Peyer's patch (tissue), 4 donors: Measurements from ENCODE around the gene RDH16. TPM values are rescaled to one million over a fixed set of nuclear protein-coding genes. Genes with fewer than 3 reads are reported as not detected.
A peak's percentile ranks its signal among the peaks of the same experiment; 100 is the strongest.

ENCODE experiments used
- DNase-seq, 3 donors: peaks; one replicate each; pipeline ENCODE4 v3.0.0-alpha.2; 2017 to 2019
- H3K27ac ChIP-seq, 4 donors: fragments of 200-600 bp; sonication (generic); one replicate each; pipeline ENCODE4 v1.5.1; 2016 to 2019
- H3K27me3 ChIP-seq, 2 donors: fragments of 200-600 bp; sonication (generic); one replicate each; pipeline ENCODE4 v1.5.1; 2019
- H3K36me3 ChIP-seq, 3 donors: fragments of 200-600 bp; sonication (generic); one replicate each; pipeline ENCODE4 v1.5.1; 2016 to 2019
- H3K4me1 ChIP-seq, 4 donors: fragments of 200-600 bp; sonication (generic); one replicate each; pipeline ENCODE4 v1.5.1; 2016 to 2019
- H3K4me3 ChIP-seq, 4 donors: fragments of 200-600 bp; sonication (generic); 1 replicate in 3 of 4; 2 replicates in 1 of 4; pipeline ENCODE4 v1.5.1; 2016 to 2019; ENCODE audit warnings: mild to moderate bottlenecking in 1 of 4
- H3K9me3 ChIP-seq, 4 donors: fragments of 200-600 bp; sonication (generic); one replicate each; pipeline ENCODE4 v1.5.1; 2016 to 2019; ENCODE audit warnings: mild to moderate bottlenecking in 1 of 4
- CTCF ChIP-seq, 6 experiments: fragments of 450-650 bp in 4 of 6; fragments of 200-600 bp in 2 of 6; sonication (generic) in 1 of 6; IDR thresholded peaks; one replicate each; pipeline ENCODE4 v1.5.1; 2017 to 2019; ENCODE audit warnings: antibody characterized with exemption in 6 of 6, mild to moderate bottlenecking in 3 of 6, moderate library complexity in 1 of 6
- POLR2A ChIP-seq, 2 donors: fragments of 450-650 bp; IDR thresholded peaks; one replicate each; pipeline ENCODE4 v1.5.1; 2017; ENCODE audit warnings: antibody characterized with exemption in 2 of 2, mild to moderate bottlenecking in 2 of 2, moderate library complexity in 2 of 2
- total RNA-seq, 4 donors: library from RNA; depleted of rRNA; stranded (reverse); fragments of >200 nt; gene quantifications; one replicate each; pipeline ENCODE4 v1.1.0, GENCODE V29; 2016

The RDH16 gene
- total RNA-seq, 4 donors from 2014 or later = 1.1 to 1.2 TPM; not detected in 2

DNA sequence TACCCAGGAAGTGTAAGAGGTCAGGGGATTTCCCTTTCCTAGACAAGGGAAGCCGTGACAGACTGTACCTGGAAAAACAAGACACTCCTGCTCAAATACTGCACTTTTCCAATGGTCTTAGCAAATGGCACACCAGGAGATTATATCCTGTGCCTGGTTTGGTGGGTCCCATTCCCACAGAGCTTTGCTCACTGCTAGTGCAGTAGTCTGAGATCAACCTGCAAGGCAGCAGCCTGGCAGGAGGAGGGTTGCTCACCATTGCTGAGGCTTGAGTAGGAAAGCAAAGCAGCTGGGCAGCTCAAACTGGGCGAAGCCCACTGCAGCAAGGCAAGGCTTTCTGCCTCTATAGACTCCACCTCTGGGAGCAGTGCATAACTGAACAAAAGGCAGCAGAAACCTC is 1.0 kb upstream of the RDH16 start:
- Histone ChIP-seq H3K4me3 (no peak overlapping the region), H3K9me3 (no peaks in the 10 kb centered on the region), H3K27ac (no peak overlapping the region), H3K36me3 (no peaks in the 10 kb centered on the region), H3K27me3 (no peaks in the 10 kb centered on the region), H3K4me1 (no peaks in the 10 kb centered on the region)
- TF ChIP-seq CTCF (IDR thresholded peaks at IDR 0.05) = no peak
- TF ChIP-seq POLR2A (IDR thresholded peaks at IDR 0.05) = no peak
- DNase-seq = no peak

DNA sequence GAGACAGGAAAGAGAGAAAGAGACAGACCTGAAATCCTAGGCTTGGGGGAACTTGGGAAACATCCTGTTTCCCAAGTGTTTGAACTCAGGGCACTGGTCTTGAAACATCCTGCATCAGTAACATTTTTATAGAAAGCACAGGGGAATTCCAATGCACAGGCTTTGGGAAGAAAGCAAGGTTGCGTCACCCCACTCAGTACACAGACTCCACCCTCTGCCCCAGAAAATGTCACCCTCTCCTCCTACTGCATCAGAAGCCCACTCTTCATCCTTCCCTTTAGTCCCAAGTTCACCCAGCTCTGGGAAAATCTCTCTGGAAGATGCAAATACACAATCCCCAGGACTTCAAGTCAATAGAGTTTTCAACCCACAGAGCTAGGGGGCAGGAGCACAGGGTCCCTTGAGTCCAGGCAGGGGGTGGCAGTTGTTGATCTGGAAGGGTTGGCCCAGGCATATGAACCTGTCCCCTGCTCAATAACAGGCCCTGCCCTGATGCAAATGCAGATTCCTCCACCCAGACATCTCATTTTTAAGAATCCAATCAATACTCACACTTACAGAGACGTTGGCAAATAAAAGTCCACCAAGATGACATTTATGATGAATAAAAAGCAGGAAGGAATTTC is 1.7 kb downstream of the RDH16 start:
- Histone ChIP-seq H3K36me3 (no peaks in the 10 kb centered on the region), H3K27me3 (no peaks in the 10 kb centered on the region), H3K27ac (no peak overlapping the region), H3K4me1 (no peaks in the 10 kb centered on the region), H3K9me3 (no peaks in the 10 kb centered on the region), H3K4me3 (peak overlapping the region in 1 of 4 donors; percentile 8)
- no peak for DNase-seq
- no peak for TF ChIP-seq POLR2A (IDR thresholded peaks at IDR 0.05)
- TF ChIP-seq CTCF (IDR thresholded peaks at IDR 0.05) = no peak

DNA sequence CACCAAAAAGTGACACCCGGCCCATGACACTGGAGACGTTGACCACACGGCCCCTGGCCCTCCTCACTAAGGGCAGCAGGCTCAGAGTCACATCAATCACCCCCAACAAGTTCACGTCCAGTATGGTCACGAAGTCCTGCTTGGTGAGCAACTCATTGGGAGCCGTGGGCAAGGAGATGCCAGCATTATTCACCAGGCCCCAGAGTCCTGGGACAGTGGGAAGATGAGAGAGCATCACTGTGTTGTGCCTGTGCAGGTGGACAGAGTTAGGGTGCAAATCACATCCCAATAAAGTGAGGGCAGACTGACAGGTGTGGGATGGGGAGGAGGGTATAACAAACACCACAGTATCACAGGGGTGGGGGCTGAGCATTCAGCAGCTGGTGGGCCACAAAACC is 2.5 kb downstream of the RDH16 start:
- no peak overlapping the region for H3K4me3 ChIP-seq
- DNase-seq = no peak

GRCh38 chr12:56954057-56954957 is 3.1 kb downstream of the RDH16 start:
- no peaks in the 10 kb centered on the region for H3K27me3 ChIP-seq
- DNase-seq = no peak
- no peak overlapping the region for H3K4me3 ChIP-seq
- H3K9me3 ChIP-seq = no peaks in the 10 kb centered on the region
- H3K27ac ChIP-seq = no peak overlapping the region
- TF ChIP-seq CTCF (IDR thresholded peaks at IDR 0.05) (no peak), POLR2A (IDR thresholded peaks at IDR 0.05) (no peak)
- H3K4me1 ChIP-seq = no peaks in the 10 kb centered on the region
- H3K36me3 ChIP-seq = no peaks in the 10 kb centered on the region

More for the DNA sequence above, 2.5 kb downstream of the RDH16 start:
- no peak for TF ChIP-seq POLR2A (IDR thresholded peaks at IDR 0.05)
- TF ChIP-seq CTCF (IDR thresholded peaks at IDR 0.05) = no peak
- H3K36me3 ChIP-seq = no peaks in the 10 kb centered on the region
- no peaks in the 10 kb centered on the region for H3K27me3 ChIP-seq
- no peak overlapping the region for H3K27ac ChIP-seq
- H3K4me1 ChIP-seq = no peaks in the 10 kb centered on the region
- H3K9me3 ChIP-seq = no peaks in the 10 kb centered on the region

DNA sequence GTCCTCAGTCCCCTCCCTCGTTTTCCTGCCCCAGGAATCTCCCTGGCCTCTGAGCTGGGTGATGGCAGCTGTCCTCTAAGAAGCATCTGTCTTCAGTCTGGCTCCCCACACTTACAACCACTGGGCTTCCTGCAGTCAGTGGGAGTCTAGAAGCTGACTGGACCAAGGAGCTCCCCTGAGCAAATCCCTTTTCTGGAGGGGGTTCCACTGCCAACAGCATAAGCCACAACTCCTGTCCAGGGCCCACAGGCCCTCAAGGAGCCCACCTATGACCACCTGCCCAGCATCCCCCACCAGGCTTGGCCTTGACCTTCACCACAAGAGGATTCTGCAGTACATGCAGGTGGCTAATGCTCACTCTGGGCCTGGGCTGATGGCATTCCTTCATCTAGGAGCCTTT is 4.1 kb downstream of the RDH16 start:
- TF ChIP-seq POLR2A (IDR thresholded peaks at IDR 0.05) (no peak), CTCF (IDR thresholded peaks at IDR 0.05) (no peak)

More for the DNA sequence above, 4.1 kb downstream of the RDH16 start:
- no peaks in the 10 kb centered on the region for H3K9me3 ChIP-seq
- no peak for DNase-seq
- H3K27me3 ChIP-seq = no peaks in the 10 kb centered on the region
- no peaks in the 10 kb centered on the region for H3K36me3 ChIP-seq
- H3K27ac ChIP-seq = no peak overlapping the region
- no peak overlapping the region for H3K4me3 ChIP-seq
- no peaks in the 10 kb centered on the region for H3K4me1 ChIP-seq
